ENCODE results near the gene FGR.

FGR gene

GRCh38 chr1:27583479-27583878 is 51.5 kb downstream of the FGR start:
- DNase-seq = no peak

- no peak for DNase-seq
Measured at GRCh38 chr1:27581823-27582243, 53.2 kb downstream of the FGR start.

- no peak for DNase-seq
Measured at GRCh38 chr1:27577504-27578188, 57.3 kb downstream of the FGR start.

- DNase-seq = no peak
Measured at GRCh38 chr1:27576806-27577227, 58.2 kb downstream of the FGR start.

GRCh38 chr1:27575840-27576331 is 59.1 kb downstream of the FGR start:
- no peak for DNase-seq

GRCh38 chr1:27574871-27575831 is 59.8 kb downstream of the FGR start:
- no peak for DNase-seq

GRCh38 chr1:27574001-27574781 is 60.8 kb downstream of the FGR start:
- no peak for DNase-seq

- no peak for DNase-seq
Measured at GRCh38 chr1:27572679-27573426, 62.1 kb downstream of the FGR start.

GRCh38 chr1:27572019-27572678 is 62.8 kb downstream of the FGR start:
- DNase-seq = no peak

GRCh38 chr1:27571439-27572018 is 63.5 kb downstream of the FGR start:
- DNase-seq = no peak

GRCh38 chr1:27570784-27571183 is 64.2 kb downstream of the FGR start:
- no peak for DNase-seq

GRCh38 chr1:27570356-27570755 is 64.6 kb downstream of the FGR start:
- DNase-seq = no peak

GRCh38 chr1:27569506-27570291 is 65.3 kb downstream of the FGR start:
- DNase-seq = no peak

- no peak for DNase-seq
Measured at GRCh38 chr1:27569088-27569460, 65.9 kb downstream of the FGR start.

- DNase-seq = peak; percentile 93
Measured at GRCh38 chr1:27568300-27569087, 66.5 kb downstream of the FGR start.

GRCh38 chr1:27567971-27568299 is 67.0 kb downstream of the FGR start:
- DNase-seq = no peak

- DNase-seq = no peak
Measured at GRCh38 chr1:27567146-27567526, 67.8 kb downstream of the FGR start.

- DNase-seq = no peak
Measured at GRCh38 chr1:27566462-27567145, 68.4 kb downstream of the FGR start.

Measured in activated effector memory CD4-positive, alpha-beta T cell treated with Interleukin-2 at 50 U/mL for 16 hours (primary cell).